Left lung (tissue), 10 donors: ENCODE results near the gene FREM1. TPM values are rescaled to one million over a fixed set of nuclear protein-coding genes. Genes with fewer than 3 reads are reported as not detected.

Source experiments
- ATAC-seq: fragments of 200-7000 bp; cut with Tn5 transposase; one replicate; pipeline ENCODE4 v1.9.1; 2020; ENCODE audit warnings: moderate library complexity
- DNase-seq, 4 donors: peaks; one replicate each; pipeline ENCODE4 v3.0.0-alpha.2; 2013 to 2020
- H3K27ac ChIP-seq, 2 donors: fragments of 200-600 bp; sonication (generic) in 1 of 2; one replicate each; pipeline versions ENCODE4 v1.5.0 to v1.8.0; 2020 to 2021
- H3K27me3 ChIP-seq, 2 donors: fragments of 200-600 bp; sonication (generic) in 1 of 2; one replicate each; pipeline versions ENCODE4 v1.5.0 to v1.8.0; 2020 to 2021
- H3K36me3 ChIP-seq, 2 donors: fragments of 200-600 bp; sonication (generic) in 1 of 2; one replicate each; pipeline versions ENCODE4 v1.5.0 to v1.8.0; 2020 to 2021
- H3K4me1 ChIP-seq, 2 donors: fragments of 200-600 bp; one replicate each; pipeline ENCODE4 v1.8.0; 2021
- H3K4me3 ChIP-seq, 2 donors: fragments of 200-600 bp; sonication (generic) in 1 of 2; one replicate each; pipeline versions ENCODE4 v1.5.0 to v1.8.0; 2020 to 2021; ENCODE audit warnings: mild to moderate bottlenecking in 1 of 2
- H3K9me3 ChIP-seq, 2 donors: fragments of 200-600 bp; sonication (generic) in 1 of 2; one replicate each; pipeline versions ENCODE4 v1.5.0 to v1.8.0; 2020 to 2021
- intact Hi-C, 2 donors: fragments of 100-400 bp; cut with DNase I; formaldehyde crosslinking; loops; one replicate each; pipeline versions ENCODE4 v1.11.2 to v1.14.2; 2022
- polyA plus RNA-seq, 6 donors: library from polyadenylated mRNA; unstranded; fragments of 120-200 nt; gene quantifications; one replicate each; pipeline ENCODE4 v1.2.1, GENCODE V29; 2013; ENCODE audit not compliant: insufficient read length in 6 of 6
- total RNA-seq, 2 donors: library from RNA; stranded (reverse); fragmentation: NEBNext Ultra II Directional; extraction: Animal tissue kit (Norgen Biotek cat#: 25700); gene quantifications; one replicate each; pipeline ENCODE4 v1.2.1, GENCODE V29; 2021
- TF ChIP-seq, protein P1 (sequence below), 2 donors: fragments of 200-600 bp; sonication (generic) in 1 of 2; IDR thresholded peaks; one replicate each; pipeline versions ENCODE4 v1.5.0 to v1.8.0; 2021; ENCODE audit warnings: antibody characterized with exemption in 2 of 2
- donor health status: DM: no; HTN: yes; CAD: no.
- donor health status: DM: no; HTN: no; CAD: no.

Gene FREM1
- total and polyA plus RNA-seq, 8 donors = 2.4 to 104 (median 66.4) TPM

DNA sequence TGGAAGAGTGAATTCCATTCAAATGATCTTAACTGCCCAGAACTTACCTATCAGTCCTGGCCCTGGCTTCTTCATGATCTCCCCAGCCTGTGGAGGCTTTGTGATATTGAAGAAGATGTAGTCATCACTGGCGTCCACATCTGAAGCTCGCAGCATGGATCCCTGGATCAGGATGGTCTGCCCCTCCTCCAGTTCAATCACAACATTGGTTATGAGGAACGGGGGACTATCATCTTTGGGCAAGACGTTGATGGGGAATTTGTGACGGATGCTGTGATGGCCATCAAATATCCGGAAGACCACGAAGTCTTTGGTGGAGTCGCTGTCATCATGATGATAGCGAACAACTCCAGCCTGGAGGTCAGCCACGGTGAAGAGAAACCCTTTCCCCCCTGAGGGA, 68.0 kb downstream of the FREM1 start:
- H3K36me3 ChIP-seq = no peaks in the 10 kb centered on the region
- no peaks in the 10 kb centered on the region for H3K9me3 ChIP-seq
- H3K27me3 ChIP-seq = no peaks in the 10 kb centered on the region
- no peak for ATAC-seq
- H3K27ac ChIP-seq = no peak overlapping the region
- intact Hi-C loops = no loop called here
- no peak overlapping the region for H3K4me3 ChIP-seq
- TF ChIP-seq, protein P1, sequence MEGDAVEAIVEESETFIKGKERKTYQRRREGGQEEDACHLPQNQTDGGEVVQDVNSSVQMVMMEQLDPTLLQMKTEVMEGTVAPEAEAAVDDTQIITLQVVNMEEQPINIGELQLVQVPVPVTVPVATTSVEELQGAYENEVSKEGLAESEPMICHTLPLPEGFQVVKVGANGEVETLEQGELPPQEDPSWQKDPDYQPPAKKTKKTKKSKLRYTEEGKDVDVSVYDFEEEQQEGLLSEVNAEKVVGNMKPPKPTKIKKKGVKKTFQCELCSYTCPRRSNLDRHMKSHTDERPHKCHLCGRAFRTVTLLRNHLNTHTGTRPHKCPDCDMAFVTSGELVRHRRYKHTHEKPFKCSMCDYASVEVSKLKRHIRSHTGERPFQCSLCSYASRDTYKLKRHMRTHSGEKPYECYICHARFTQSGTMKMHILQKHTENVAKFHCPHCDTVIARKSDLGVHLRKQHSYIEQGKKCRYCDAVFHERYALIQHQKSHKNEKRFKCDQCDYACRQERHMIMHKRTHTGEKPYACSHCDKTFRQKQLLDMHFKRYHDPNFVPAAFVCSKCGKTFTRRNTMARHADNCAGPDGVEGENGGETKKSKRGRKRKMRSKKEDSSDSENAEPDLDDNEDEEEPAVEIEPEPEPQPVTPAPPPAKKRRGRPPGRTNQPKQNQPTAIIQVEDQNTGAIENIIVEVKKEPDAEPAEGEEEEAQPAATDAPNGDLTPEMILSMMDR (IDR thresholded peaks at IDR 0.05) = no peak
- no peak for DNase-seq
- no peaks in the 10 kb centered on the region for H3K4me1 ChIP-seq

DNA sequence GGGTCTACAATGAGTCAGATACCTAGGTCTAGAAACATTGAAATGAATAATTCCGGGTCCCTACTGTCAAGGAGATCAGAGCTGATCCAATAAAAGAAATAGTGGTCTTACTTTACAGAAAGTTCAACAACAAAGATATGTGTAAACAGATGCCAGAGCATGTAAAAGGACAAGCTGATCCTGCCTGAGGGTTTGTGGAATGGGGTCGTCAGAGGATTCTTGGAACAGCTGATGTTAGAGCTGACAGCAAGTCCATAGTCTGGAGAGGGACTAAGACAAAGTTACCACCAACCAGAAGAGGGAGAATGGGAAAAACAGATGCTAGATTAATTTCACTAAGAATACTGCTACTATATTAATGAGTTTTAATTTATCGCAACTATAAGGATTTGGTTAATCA, 71.5 kb downstream of the FREM1 start:
- no peak for DNase-seq
- Histone ChIP-seq H3K9me3 (no peaks in the 10 kb centered on the region), H3K4me1 (no peaks in the 10 kb centered on the region), H3K4me3 (no peak overlapping the region), H3K36me3 (no peaks in the 10 kb centered on the region), H3K27me3 (no peaks in the 10 kb centered on the region), H3K27ac (no peak overlapping the region)
- TF ChIP-seq, protein P1 (IDR thresholded peaks at IDR 0.05) = no peak
- intact Hi-C loops = no loop called here
- ATAC-seq = no peak

DNA sequence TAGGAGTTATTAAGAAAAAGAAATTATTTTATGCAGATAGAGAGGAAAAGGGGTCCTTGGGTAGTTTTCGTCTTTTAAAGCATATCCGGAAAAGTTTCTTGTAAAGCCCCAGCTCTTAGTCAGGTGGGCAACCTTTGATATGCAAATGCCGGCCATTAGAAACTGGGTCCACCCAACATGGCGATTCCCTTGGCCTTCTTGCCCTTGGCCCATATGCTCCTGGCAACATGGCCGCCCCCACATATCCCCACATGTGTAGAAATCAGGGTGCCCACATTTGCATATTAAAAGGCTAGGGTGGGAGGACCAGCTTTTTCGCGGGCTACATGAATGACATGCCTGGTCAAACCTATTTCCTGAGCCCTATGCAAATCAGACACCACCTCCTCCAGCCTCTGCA, 73.3 kb downstream of the FREM1 start:
- H3K36me3 ChIP-seq = no peaks in the 10 kb centered on the region
- H3K4me3 ChIP-seq = no peak overlapping the region
- no peaks in the 10 kb centered on the region for H3K9me3 ChIP-seq
- intact Hi-C loops = no loop called here
- no peak for ATAC-seq
- no peaks in the 10 kb centered on the region for H3K27me3 ChIP-seq
- no peak for DNase-seq
- H3K4me1 ChIP-seq = no peaks in the 10 kb centered on the region
- TF ChIP-seq, protein P1 (IDR thresholded peaks at IDR 0.05) = no peak
- H3K27ac ChIP-seq = no peak overlapping the region

DNA sequence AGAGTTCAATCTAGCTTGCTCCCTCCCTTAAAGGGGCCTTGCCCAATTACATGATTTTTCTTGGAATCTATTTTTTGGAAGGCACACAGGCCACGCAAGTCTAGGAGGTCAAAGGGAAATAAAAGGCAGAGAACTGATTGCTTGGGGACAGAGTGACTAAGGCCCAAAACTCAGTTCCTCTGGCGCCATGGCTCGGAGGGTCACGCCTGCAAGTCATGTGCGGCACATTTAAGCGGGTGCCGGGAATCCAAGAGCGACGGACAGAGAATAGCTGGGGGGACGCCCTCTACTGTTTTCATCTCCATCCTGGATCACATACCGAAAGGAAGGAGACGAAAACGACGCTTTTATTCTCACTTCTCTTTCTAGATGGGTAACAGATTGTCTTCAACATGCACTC, 78.6 kb downstream of the FREM1 start:
- TF ChIP-seq, protein P1 (IDR thresholded peaks at IDR 0.05) = no peak
- no peak overlapping the region for H3K27ac ChIP-seq
- H3K4me1 ChIP-seq = no peaks in the 10 kb centered on the region
- intact Hi-C loops = no loop called here
- H3K36me3 ChIP-seq = no peaks in the 10 kb centered on the region
- H3K27me3 ChIP-seq = no peaks in the 10 kb centered on the region
- H3K4me3 ChIP-seq = no peak overlapping the region
- ATAC-seq (no peak), DNase-seq (no peak)
- H3K9me3 ChIP-seq = no peaks in the 10 kb centered on the region

DNA sequence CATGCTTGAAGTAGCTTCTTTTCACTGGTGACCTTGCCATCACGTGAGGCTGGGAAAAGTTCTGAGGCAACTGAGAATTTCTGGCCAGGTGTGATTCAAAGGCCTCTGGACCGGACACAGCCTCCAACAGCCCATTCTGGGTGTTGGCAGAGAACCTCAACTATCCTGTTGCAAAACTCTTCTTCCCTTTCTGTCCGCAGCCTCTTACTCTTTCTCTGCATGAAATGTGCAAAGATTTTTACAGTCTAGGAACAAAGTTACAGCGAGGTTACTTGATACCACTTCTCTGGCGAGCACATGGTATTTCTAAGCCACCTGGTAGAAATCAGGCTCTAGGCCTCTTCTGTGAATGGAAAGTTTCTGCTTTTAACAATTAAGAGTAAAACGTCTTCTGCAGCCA, 79.2 kb downstream of the FREM1 start:
- H3K36me3 ChIP-seq = no peaks in the 10 kb centered on the region
- intact Hi-C loops = no loop called here
- no peaks in the 10 kb centered on the region for H3K4me1 ChIP-seq
- TF ChIP-seq, protein P1 (IDR thresholded peaks at IDR 0.05) = no peak
- ATAC-seq (no peak), DNase-seq (no peak)
- H3K4me3 ChIP-seq = no peak overlapping the region
- H3K27me3 ChIP-seq = no peaks in the 10 kb centered on the region
- no peaks in the 10 kb centered on the region for H3K9me3 ChIP-seq
- H3K27ac ChIP-seq = no peak overlapping the region
